Stimulated activated CD8-positive, alpha-beta memory T cell treated with anti-CD3 and anti-CD28 coated beads, Interleukin-4, amount 100 ng/mL, for 24 hours (primary cell): Measurements from ENCODE around the gene TCEA2.

Source experiments
- DNase-seq: peaks from one replicate; pipeline ENCODE4 v3.0.0-alpha.2; 2020; ENCODE audit warnings: low read depth

TCEA2 gene

GRCh38 chr20:64035933-64036345, 27.1 kb upstream of the TCEA2 start, which contains the start of gene C20orf204:
TSS of gene C20orf204 (plus strand) at chr20:64036182. CDS start at chr20:64036324, 142 bp downstream.
- no peak for DNase-seq

- DNase-seq, result no peak
Measured at GRCh38 chr20:64036346-64037198, 26.4 kb upstream of the TCEA2 start.

GRCh38 chr20:64037199-64037497, 25.9 kb upstream of the TCEA2 start:
- DNase-seq, result no peak

GRCh38 chr20:64037498-64038213, 25.3 kb upstream of the TCEA2 start:
- no peak for DNase-seq

- DNase-seq, result no peak
Measured at GRCh38 chr20:64038224-64038564, 24.8 kb upstream of the TCEA2 start.

GRCh38 chr20:64038565-64039292, 24.3 kb upstream of the TCEA2 start:
- peak; percentile 63 for DNase-seq

GRCh38 chr20:64039293-64040160, 23.5 kb upstream of the TCEA2 start:
- no peak for DNase-seq

GRCh38 chr20:64040231-64041039, 22.6 kb upstream of the TCEA2 start:
- DNase-seq, result no peak

- DNase-seq, result no peak
Measured at GRCh38 chr20:64041040-64041780, 21.8 kb upstream of the TCEA2 start.

- DNase-seq, result no peak
Measured at GRCh38 chr20:64041781-64042053, 21.3 kb upstream of the TCEA2 start.

GRCh38 chr20:64042054-64042781, 20.8 kb upstream of the TCEA2 start:
- DNase-seq, result no peak

GRCh38 chr20:64043768-64044167, 19.2 kb upstream of the TCEA2 start:
- no peak for DNase-seq

GRCh38 chr20:64044484-64045247, 18.3 kb upstream of the TCEA2 start:
- no peak for DNase-seq

GRCh38 chr20:64045346-64046011, 17.5 kb upstream of the TCEA2 start:
- DNase-seq, result no peak

- DNase-seq, result no peak
Measured at GRCh38 chr20:64047046-64047389, 16.0 kb upstream of the TCEA2 start.

- DNase-seq, result no peak
Measured at GRCh38 chr20:64047968-64048401, 15.0 kb upstream of the TCEA2 start.

- no peak for DNase-seq
Measured at GRCh38 chr20:64048402-64049044, 14.5 kb upstream of the TCEA2 start.
